ENCODE data around the gene FBRSL1.

- TF ChIP-seq EZH2 (IDR thresholded peaks at IDR 0.05; ENCODE audit: insufficient read depth, poor library complexity, severe bottlenecking) (no peak), EZH2phosphoT487 (IDR thresholded peaks at IDR 0.05; ENCODE audit: insufficient read depth, low read depth) (no peak)
Measured at GRCh38 chr12:132545164-132545953, 55.4 kb downstream of the FBRSL1 start.

Measured in GM23248 (cell line).